ENCODE results near the gene TCEA2.

DNA sequence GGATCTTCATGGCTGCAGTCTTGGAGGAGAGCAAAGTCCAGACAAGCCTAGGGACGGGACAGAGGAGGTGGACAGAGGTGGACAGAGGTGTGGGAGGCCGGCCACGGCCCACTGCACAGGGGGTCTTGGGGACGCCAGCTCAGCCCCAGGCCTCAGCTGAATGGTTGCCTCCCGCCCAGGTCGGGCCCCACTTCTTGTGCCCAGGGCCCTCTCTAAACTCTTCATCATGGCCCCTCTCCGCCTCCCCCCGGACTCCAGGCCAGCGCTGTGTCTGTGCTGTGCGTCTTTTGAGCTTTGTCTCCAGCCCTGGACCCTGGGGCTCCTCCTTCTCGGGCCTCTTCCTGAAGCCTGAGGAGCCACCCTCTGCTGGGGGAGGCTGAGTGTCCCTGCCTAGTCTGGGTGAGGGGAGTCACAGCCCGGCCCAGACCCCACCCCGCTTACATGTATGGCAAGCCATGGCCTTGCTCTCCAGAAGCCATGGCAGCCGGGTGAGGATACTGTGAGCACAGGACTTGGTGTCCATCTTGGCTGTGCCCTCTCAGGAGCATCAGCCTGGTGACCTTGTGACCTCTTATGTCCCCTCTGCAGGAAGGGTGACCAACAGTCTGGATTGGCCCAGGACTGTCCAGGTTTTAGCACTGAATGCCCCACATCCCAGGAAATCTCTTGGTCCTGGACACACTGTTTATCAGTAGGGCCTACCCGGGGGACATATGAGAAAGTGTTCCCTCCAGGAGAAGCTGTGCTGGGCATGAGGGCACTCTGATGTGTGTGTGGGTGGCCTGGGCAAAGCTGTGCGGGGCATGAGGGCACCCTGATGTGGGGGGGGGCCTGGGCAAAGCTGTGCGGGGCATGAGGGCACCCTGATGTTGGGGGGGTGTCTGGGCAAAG is 53.8 kb downstream of the TCEA2 start:
- TF ChIP-seq, protein P1, sequence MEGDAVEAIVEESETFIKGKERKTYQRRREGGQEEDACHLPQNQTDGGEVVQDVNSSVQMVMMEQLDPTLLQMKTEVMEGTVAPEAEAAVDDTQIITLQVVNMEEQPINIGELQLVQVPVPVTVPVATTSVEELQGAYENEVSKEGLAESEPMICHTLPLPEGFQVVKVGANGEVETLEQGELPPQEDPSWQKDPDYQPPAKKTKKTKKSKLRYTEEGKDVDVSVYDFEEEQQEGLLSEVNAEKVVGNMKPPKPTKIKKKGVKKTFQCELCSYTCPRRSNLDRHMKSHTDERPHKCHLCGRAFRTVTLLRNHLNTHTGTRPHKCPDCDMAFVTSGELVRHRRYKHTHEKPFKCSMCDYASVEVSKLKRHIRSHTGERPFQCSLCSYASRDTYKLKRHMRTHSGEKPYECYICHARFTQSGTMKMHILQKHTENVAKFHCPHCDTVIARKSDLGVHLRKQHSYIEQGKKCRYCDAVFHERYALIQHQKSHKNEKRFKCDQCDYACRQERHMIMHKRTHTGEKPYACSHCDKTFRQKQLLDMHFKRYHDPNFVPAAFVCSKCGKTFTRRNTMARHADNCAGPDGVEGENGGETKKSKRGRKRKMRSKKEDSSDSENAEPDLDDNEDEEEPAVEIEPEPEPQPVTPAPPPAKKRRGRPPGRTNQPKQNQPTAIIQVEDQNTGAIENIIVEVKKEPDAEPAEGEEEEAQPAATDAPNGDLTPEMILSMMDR (conservative IDR thresholded peaks at IDR 0.05; ENCODE audit: low read length), result no peak
- TF ChIP-seq EZH2phosphoT487 (IDR thresholded peaks at IDR 0.05; ENCODE audit: borderline replicate concordance), result no peak
